Measurements from ENCODE around the gene OPN1MW.
"Not testable (repeated sequence)": the region's sequence is repeated elsewhere in the genome, so short reads cannot be mapped to it uniquely, and the experiment has no call there.

The OPN1MW gene

GRCh38 chrX:154211499-154211898, 29.1 kb downstream of the OPN1MW start:
- not testable (repeated sequence) for DNase-seq

GRCh38 chrX:154219456-154219855, 37.1 kb downstream of the OPN1MW start, which contains the start of gene OPN1MW2:
TSS of gene OPN1MW2 (plus strand) at chrX:154219756. CDS start at chrX:154219816, 60 bp downstream.
- DNase-seq = not testable (repeated sequence)

- not testable (repeated sequence) for DNase-seq
These were observed 42.9 kb downstream of the OPN1MW start for GRCh38 chrX:154225292-154225691.

DNA sequence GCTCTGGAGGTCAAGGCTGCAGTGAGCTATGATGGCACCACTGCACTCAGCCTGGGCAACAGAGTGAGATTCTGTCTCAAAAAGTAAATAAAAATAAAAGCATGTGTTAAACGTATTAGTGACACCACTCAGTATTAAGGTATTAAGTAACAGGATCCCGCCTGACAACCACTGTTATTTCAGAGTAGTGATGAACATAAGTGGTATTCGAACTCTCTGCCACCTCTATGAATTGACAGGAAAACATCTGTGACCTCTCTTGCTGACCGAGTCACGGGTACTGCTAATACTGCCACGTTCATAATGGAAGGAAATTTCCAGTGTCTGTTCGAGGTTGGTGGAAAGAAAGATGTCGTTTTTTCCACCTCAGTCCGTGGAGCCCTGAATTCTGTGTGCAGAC, 44.3 kb downstream of the OPN1MW start:
- DNase-seq = not testable (repeated sequence)

GRCh38 chrX:154231443-154231842, 49.0 kb downstream of the OPN1MW start:
- DNase-seq = not testable (repeated sequence)

- not testable (repeated sequence) for DNase-seq
These were observed 51.2 kb downstream of the OPN1MW start for GRCh38 chrX:154233620-154234019.

DNA sequence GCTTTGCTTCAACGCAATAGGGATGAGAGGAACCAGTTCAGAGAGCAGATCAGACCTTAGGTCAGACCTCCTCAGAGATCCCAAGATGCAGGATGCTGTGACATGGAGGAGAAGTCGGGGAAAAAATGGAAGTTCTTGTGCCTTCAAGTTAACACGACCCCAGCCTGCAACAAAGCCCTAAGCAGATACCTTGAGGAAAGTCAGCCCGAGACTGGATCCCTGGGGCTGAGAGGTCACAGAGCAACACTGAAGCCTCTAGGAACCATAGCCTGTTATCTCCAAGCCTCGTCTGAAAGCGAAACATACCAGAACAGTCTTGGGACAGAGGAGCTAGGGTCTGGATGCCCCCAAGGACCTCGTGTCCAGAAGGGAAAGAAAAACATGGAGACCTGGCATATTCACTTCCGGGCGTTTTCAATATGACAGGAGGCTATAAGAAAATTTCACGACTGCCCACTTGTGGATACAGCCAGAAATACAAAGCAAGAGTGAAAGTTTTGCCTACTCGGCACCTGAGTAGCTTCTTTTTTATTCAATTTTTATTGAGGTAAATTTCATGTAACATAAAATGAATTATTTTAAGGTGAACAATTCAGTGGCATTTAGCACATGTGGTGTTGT, 56.7 kb downstream of the OPN1MW start:
- not testable (repeated sequence) for DNase-seq

DNA sequence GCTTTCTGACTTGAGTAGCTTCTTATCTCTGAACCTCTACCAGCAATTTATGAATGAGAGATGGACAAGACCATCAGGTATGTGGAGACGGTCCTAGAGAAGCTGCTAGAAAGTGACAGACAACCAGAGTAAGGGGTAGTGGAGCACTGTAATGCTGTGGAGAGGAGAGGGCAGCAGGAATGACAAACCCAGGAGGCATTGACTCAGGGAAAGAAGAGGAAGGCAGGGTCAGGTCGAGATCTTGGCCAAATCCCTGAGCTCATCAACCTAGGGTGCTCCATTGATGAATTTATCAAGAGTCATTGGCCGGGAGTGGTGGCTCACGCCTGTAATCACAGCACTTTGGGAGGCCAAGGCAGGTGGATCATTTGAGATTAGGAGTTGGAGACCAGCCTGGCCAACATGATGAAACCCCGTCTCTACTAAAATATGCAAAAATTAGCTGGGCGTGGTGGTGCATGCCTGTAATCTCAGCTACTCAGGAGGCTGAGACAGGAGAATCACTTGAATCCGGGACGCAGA, 57.6 kb downstream of the OPN1MW start:
- DNase-seq = not testable (repeated sequence)
